Neural crest cell (in vitro differentiated cells): Measurements from ENCODE around the gene LRMDA. TPM values are rescaled to one million over a fixed set of nuclear protein-coding genes. Genes with fewer than 3 reads are reported as not detected.

Source experiments
- DNase-seq: peaks from one replicate; pipeline ENCODE4 v3.0.0; 2021; ENCODE audit warnings: low read depth, mixed read lengths, low spot score
- H3K27ac Mint-ChIP-seq: one replicate; pipeline ENCODE4 v1.8.0; 2021; ENCODE audit warnings: mild to moderate bottlenecking, mixed read lengths; ENCODE audit not compliant: unreplicated experiment
- H3K27me3 Mint-ChIP-seq: 2 replicates; pipeline ENCODE4 v1.8.0; 2021; ENCODE audit warnings: low read depth, mild to moderate bottlenecking, mixed read lengths
- H3K36me3 Mint-ChIP-seq: 2 replicates; pipeline ENCODE4 v1.8.0; 2021; ENCODE audit warnings: low read depth, mild to moderate bottlenecking, mixed read lengths
- H3K4me1 Mint-ChIP-seq: 2 replicates; pipeline ENCODE4 v1.8.0; 2021; ENCODE audit warnings: mixed read lengths
- H3K4me3 Mint-ChIP-seq: one replicate; pipeline ENCODE4 v1.8.0; 2021; ENCODE audit warnings: mild to moderate bottlenecking, mixed read lengths
- H3K9me3 Mint-ChIP-seq: 2 replicates; pipeline ENCODE4 v1.8.0; 2021; ENCODE audit warnings: mixed read lengths
- CTCF ChIP-seq: fragments of 200-600 bp; sonication (generic); conservative IDR thresholded peaks from 2 replicates; pipeline ENCODE4 v1.5.0; 2021; ENCODE audit warnings: antibody characterized with exemption, mild to moderate bottlenecking
- total RNA-seq: library from RNA; stranded (reverse); gene quantifications from 2 replicates; pipeline ENCODE4 v1.2.1, GENCODE V29; 2021

The LRMDA gene
- total RNA-seq, 1 donor from 2014 or later, result 3.1 TPM

GRCh38 chr10:75487755-75488125 lies 56.3 kb downstream of the LRMDA start:
- TF ChIP-seq CTCF, result no peak
- H3K4me3 Mint-ChIP-seq, result no peak overlapping the region

GRCh38 chr10:75492173-75492925 lies 60.9 kb downstream of the LRMDA start:
- H3K27ac Mint-ChIP-seq, result no peak overlapping the region
- H3K4me3 Mint-ChIP-seq, result no peak overlapping the region
- no peaks in the 10 kb centered on the region for H3K36me3 Mint-ChIP-seq
- H3K9me3 Mint-ChIP-seq, result peaks cover 6% of the 10 kb centered on the region
- no peak for DNase-seq
- no peak for TF ChIP-seq CTCF
- no peaks in the 10 kb centered on the region for H3K27me3 Mint-ChIP-seq
- peaks cover 26% of the 10 kb centered on the region for H3K4me1 Mint-ChIP-seq

More at GRCh38 chr10:75487755-75488125, 56.3 kb downstream of the LRMDA start:
- no peak for DNase-seq
- no peaks in the 10 kb centered on the region for H3K27me3 Mint-ChIP-seq
- peaks cover 22% of the 10 kb centered on the region for H3K4me1 Mint-ChIP-seq
- peaks cover 2% of the 10 kb centered on the region for H3K36me3 Mint-ChIP-seq
- H3K9me3 Mint-ChIP-seq, result peaks cover 6% of the 10 kb centered on the region
- no peak overlapping the region for H3K27ac Mint-ChIP-seq

GRCh38 chr10:75493464-75493863 lies 62.0 kb downstream of the LRMDA start:
- no peak overlapping the region for H3K4me3 Mint-ChIP-seq
- TF ChIP-seq CTCF, result no peak
- H3K9me3 Mint-ChIP-seq, result peaks cover 6% of the 10 kb centered on the region
- no peak overlapping the region for H3K27ac Mint-ChIP-seq
- H3K4me1 Mint-ChIP-seq, result peaks cover 26% of the 10 kb centered on the region
- no peaks in the 10 kb centered on the region for H3K36me3 Mint-ChIP-seq
- H3K27me3 Mint-ChIP-seq, result no peaks in the 10 kb centered on the region
- no peak for DNase-seq

- Mint-ChIP-seq H3K4me1 (peaks cover 24% of the 10 kb centered on the region), H3K4me3 (no peak overlapping the region)
- no peak for TF ChIP-seq CTCF
Measured at GRCh38 chr10:75495434-75496190, 64.2 kb downstream of the LRMDA start.

GRCh38 chr10:75496191-75496567 lies 64.8 kb downstream of the LRMDA start:
- no peak overlapping the region for H3K27ac Mint-ChIP-seq
- no peak for DNase-seq
- H3K4me3 Mint-ChIP-seq, result no peak overlapping the region
- TF ChIP-seq CTCF, result no peak
- peaks cover 19% of the 10 kb centered on the region for H3K4me1 Mint-ChIP-seq
- H3K27me3 Mint-ChIP-seq, result no peaks in the 10 kb centered on the region
- no peaks in the 10 kb centered on the region for H3K36me3 Mint-ChIP-seq
- peaks cover 6% of the 10 kb centered on the region for H3K9me3 Mint-ChIP-seq

More at GRCh38 chr10:75495434-75496190, 64.2 kb downstream of the LRMDA start:
- Mint-ChIP-seq H3K27ac (no peak overlapping the region), H3K9me3 (peaks cover 6% of the 10 kb centered on the region), H3K27me3 (no peaks in the 10 kb centered on the region), H3K36me3 (no peaks in the 10 kb centered on the region)
- DNase-seq, result no peak
